GM18498 (cell line): Measurements from ENCODE around the gene HCK.

ENCODE experiments used
- ATAC-seq: cut with Tn5 transposase; IDR thresholded peaks from one replicate; pipeline ENCODE4 v1.9.1; 2021; ENCODE audit warnings: mild to moderate bottlenecking, moderate library complexity; ENCODE audit not compliant: unreplicated experiment

The HCK gene

DNA sequence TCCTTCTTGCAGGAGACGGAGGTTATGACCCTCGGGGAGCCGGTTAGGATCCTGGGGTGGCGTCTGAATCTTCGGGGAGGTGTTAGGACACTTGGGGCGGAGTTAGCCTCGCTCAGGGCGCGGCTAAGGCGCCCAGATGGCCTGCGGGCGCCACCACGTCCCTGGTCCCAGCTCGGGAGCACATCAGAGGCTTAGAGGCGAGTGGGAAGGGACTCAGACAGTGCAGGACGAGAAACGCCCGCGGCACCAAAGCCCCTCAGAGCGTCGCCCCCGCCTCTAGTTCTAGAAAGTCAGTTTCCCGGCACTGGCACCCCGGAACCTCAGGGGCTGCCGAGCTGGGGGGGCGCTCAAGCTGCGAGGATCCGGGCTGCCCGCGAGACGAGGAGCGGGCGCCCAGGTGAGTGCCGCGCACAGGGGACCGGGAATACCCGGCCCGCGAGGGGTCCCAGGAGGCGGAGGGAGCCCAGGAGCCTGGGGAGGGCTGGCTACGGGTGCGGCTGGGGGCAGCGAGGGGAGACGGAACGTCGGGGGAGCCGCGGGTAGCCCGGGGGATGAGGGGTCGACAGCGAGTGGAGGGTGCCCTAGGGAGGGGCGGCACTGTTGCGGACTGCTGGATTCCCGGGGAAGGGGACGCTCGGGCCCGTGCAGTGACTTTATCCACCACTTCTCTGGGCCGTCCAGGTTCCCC lies at the start of gene HCK:
Gene HCK, plus strand, starts transcription at position 153 of the 688 bp plus-strand sequence.
- no peak for ATAC-seq

DNA sequence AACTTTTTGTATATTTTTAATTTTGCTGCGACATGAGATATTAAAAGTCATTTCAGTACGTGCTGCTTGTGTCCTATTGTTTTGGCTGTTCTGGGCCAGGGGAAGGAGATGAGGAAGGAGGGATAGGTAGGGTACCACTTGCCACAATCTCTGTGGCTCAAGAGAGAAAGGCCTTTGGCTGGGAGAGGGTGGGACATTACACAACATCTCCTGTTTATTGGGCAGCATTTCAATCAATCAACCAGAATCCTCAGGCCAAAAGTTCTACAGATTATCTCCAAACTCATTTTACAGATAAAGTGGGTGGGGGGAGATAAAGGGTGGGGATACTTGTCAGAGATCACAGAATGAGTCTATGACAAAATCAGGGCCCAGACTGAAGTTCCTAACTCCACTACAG lies 48.7 kb upstream of the HCK start:
- no peak for ATAC-seq

DNA sequence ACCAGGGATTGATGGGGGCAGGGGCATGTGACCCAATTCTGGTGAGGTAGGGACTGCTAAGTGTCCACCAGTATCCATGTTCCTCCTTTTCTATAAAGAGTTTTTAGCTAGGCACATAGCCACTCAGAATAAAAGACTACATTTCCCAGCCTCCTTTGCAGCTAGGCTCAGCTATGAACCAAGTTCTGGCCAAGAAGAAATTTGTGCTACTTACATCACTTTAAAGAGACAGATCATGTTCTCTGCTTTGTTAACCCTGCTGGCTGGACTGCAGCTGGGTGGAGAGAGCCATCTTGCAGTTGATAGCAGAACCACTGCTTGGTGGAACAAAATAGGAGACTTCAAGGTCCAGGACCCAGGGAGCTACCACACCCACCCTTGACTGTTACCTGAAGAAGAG lies 47.1 kb upstream of the HCK start:
- no peak for ATAC-seq

DNA sequence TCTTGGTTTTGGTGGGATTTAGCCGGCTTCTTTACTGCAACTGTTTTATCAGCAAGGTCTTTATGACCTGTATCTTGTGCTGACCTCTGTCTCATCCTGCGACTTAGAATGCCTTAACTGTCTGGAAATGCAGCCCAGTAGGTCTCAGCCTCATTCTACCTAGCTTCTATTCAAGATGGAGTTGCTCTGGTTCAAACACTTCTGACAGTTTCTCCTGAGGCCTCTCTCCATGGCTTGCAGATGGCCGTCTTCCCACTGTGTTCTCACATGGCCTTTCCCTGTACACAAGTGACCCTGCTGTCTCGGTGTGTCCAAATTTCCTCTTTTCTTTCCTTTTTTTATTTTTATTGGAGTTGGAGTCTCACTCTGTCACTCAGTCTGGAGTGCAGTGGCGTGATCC lies 46.0 kb upstream of the HCK start:
- ATAC-seq = no peak

DNA sequence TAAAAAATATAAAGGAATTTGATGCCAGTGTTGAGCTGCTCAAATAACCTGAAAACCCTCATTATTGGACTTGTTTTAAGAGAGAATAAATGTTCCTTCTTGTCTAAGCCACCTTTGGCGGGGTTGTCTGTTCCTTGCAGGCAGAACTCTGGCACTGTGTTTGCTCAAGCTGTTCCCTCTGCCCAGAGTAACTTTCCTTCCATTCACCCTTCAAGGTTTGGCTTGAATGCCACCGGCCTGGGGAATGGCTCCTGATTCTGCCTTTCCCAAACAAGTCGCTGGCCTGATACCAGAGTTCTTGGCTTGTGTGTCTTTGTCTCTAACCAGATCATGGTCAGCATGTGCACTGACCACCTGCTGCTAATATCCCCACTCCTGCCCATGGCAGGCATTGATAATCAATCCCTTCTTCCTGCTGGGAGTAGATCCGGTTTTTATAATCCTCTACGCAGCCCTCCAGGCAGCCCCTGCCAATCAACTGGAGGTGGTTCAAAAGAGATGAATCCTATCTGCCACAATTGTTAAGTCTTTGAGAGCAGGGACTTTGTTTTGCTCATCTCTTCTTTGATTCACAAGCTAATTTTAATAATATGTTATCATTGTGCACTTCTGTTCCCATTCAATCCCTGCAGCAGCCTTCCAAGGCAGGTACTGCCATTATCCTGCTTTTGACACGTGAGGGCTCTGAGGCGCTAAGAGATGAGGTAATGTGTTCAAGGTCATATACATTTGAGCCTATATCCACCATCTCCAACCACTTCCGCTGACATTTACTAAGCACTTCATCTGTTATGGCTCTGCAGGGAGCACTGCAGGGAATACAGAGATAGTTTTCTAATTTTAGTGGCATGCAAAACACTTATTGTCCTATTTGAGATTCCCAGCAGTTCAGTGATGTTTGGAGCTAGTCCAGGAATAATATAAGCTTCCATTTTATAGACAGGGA lies 44.9 kb upstream of the HCK start:
- no peak for ATAC-seq

DNA sequence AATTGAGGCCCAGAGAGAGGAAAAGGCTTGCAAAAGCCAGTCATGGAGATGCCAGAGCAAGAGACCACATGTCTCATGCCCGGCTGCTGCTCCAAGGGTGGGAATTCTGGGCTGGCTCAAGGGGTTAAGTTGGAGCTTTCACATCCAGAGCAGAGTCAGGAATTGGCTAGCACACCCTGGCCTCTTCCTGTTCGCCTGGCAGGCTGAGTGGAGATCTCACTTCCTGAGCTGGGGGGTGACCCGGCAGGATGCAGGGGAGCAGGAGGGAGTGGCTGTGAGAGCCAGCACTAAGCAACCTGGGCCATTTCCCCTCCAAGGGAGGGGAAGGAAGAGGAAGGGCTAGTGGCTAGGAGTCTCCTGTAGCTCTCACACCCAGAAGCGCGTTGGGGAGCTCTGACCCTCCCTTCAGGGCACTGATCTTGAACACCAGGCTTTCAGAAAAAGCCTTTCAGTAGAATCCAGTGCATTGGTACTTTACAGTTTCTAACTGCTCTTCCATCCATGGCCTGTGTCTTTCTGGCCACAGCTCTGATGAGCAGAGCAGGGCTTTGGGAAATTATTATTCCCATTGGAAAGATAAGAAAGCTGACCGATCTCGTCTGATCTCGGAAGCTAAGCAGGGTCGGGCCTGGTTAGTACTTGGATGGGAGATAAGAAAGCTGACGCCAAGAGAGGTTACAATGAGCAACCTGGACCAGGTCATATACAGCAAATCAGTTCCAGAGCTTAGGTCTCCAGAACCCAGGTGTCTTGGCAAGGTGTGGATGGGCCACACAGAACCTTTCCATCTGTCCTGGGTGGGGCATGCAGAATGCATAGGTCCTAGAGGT lies 44.0 kb upstream of the HCK start:
- no peak for ATAC-seq

DNA sequence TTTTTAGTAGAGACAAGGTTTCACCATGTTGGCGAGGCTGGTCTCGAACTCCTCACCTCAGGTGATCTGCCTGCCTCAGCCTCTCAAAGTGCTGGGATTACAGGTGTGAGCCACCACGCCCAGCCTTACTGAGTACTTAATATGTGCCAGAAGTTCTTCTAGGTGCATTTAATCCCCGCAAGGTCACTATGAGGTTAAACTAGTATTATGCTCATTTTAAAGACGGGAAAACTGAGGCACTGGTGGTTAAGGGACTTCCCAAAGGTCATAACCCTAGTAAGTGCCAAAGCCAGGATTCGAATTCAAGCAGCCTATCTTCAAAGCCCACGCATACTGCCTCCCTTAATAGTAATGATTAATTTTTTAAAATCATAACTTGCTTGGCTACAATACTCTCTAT lies 42.5 kb upstream of the HCK start:
- no peak for ATAC-seq

DNA sequence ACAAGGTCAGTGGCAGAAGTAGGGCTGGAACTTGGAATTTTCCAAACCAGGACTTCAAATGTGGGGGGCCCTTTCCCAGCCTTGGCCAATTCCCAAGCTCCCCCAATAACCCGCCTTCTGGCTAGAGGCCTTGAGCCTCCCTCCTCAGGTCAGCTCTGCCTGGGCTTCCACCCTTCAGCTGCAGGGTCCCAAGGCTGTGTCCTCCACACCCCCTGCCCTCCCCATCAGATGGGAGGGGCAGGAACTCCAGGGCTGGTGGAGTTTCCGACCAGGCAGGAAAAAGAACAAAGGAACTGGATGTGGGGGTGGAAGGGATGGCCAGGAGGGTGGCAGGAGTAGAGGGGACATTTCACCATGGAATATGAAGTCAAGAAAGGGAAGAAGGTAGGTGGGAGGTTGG lies 41.9 kb upstream of the HCK start, which contains the start of gene CCM2L:
Gene CCM2L, plus strand, starts transcription at position 338 of the 400 bp plus-strand sequence. Its CDS starts 17 bp downstream, at position 355.
- ATAC-seq = no peak

DNA sequence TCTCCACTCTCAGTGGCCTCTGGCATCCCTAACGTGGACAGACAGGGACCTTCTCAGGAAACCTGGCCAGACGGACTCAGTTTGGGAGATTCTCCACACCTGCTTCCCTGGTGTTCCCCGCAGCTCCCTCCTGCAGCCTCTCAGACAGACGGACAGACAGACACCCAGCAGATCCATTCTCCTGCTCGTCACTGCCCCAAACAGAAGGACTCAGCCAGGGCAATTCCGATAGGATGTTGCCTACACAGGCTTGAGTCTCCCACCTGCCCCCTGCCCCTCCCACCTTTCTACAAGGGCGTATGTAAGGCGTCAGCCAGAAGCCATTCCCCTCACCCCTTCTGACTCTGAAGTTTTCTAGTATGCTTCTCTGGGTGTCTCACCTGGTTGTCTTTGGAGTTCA lies 41.4 kb upstream of the HCK start:
- ATAC-seq = no peak

DNA sequence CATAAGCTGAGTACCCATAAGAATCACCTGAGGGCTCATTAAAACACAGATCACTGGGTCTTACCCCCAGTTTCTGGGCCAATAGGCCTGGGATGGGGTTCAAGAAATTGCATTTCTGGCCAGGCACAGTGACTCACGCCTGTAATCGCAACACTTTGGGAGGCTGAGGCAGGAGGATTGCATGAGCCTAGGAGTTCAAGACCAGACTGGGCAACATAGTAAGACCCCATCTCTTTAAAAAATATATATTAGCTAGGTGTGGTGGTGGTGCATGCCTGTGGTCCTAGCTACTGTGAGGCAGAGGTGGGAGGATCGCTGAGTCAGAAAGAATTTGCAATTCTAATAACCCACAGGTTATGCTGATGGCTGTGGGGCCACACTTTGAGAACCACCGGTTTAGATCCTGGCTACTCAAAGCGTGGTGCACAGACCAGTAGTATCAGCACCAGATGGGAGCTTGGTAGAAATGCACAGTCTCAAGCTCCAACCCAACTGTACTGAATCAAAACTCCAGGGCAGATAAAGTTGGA lies 39.8 kb upstream of the HCK start:
- ATAC-seq = no peak

DNA sequence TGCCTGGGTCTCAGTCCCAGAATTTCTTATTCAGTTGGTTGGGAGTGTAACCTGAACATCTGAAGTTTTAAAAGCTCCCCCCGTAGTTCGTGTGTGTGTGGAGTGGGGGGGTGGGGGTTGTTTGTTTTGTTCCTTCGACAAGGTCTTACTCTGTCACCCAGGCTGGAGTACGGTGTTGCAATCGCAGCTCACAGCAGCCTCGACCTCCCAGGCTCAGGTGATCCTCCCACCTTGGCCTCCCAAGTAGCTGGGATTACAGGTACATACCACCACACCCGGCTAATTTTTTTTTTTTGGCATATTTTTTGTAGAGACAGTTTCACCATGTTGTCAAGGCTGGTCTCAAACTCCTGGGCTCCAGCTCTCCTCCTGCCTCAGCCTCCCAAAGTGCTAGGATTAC lies 38.7 kb upstream of the HCK start:
- no peak for ATAC-seq

DNA sequence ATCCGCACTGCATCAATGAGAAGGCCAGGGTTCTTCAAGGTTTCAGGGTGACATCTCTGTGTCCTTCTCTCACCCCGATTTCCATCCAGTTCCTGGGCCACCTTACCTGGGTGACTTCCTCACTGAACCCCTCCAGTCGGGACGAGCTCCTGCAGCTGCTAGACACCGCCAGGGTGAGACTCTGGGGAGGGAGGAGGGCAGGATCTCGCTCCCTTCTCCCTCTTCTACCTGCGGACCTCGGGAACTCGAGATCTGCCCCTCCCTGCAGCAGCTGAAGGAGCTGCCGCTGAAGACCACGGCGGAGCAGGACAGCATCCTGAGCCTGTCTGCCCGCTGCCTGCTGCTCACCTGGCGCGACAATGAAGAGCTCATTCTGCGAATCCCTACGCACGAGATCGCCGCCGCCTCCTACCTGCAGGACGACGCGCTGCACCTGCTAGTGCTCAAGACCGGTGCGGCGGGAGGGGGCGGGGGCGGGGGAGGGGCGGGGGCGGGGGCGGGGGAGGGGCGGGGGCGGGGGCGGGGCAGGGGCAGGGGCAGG lies 34.3 kb upstream of the HCK start:
- no peak for ATAC-seq

DNA sequence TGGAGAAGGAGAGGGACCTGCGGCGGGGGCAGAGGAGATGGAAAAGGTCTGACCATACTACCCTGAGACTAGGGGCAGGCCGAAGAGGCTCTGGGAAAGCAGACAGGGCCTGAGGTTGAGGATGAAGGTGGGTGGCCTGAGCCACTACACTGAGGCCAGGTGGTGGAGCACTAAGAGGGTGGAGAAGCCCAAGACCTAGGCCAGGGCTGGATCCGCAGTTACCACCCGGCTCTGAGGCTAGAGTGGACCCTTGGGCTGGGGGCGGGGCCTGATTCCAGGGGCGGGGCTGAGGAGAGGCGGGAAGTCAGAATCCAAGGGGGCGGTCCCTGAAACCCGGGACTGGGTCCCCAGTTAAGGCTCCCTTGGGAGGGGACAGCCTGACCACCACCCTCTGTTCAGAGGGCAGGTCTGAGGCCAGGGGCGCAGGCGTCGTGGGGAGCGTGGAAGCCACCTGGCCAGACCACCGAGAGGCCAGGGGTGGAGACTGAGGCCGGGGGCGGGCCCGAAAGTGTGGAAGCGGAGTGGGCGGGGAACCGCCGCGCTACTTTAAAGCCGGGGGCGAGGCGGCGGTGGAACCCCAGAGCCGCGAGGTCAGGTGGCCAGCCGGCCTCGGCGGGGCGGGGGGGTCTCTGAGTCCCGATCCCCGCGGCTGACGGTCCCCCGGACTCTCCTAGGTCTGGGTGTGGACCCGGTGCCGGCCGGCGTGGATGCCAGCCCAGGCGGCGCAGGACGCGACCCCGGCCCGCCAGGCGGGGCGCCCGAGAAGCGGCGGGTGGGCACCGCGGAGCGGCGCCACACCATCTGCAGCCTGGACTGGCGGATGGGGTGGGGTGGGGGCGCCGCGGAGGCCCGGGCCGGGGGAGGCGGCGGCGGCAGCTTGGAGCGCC lies 33.5 kb upstream of the HCK start:
- ATAC-seq = no peak

DNA sequence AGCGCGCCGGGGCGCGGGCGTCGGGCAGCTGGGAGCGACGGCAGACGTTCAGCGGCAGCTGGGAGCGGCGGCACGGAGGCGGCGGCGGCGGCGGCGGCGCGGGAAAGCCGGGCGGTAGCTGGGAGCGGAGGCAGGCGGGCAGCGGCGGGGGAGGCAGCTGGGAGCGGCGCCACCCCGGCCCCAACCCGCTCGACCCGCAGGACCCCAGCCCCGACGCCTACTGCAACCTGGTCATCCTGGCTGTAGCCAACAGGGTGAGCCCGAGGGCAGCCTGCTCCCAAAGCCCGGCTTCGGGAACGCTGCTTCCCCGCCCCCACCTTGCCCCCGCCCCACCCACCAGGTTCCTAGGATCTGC lies 32.9 kb upstream of the HCK start:
- no peak for ATAC-seq

DNA sequence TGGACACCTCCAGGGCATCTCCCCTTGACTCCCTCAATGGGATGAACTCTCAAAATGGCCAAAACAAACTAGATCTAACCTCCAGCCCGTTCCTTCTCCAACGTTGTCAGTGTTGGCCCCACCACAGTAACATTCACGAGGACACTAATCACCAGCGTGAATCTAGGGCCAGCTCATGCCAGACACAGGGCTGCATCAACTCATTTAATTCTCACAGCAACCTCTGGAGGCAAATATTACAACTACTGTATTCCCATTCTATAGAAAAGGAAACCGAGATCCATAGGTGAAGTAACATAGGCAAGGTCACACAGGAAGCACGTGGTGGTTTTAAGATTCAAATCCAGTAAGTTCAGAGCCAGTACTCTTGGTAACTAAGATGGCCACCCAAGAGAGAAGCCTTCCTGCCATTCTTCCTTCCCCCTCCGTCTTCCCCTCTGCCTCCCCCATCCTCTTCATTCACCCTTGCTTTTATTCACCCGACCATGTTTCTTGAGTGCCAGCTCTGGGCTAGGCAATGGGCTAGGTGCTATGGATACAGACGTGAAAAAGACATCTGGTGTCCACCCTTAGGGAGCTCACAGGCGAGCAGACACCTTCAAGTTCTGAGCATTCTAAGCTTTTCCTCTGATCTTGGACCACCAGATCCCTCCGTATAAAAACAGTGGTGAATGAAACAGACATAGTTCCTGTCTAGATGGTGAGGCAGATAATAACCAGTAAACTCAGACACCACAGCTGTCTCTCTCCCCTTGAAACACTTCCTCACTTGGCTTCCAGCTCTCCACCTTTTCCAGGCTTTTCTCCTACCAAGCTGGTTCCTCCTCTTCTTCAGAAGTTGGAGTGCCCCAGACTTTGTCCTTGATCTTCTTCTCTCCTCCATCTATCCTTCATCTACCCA lies 32.2 kb upstream of the HCK start:
- ATAC-seq = no peak

DNA sequence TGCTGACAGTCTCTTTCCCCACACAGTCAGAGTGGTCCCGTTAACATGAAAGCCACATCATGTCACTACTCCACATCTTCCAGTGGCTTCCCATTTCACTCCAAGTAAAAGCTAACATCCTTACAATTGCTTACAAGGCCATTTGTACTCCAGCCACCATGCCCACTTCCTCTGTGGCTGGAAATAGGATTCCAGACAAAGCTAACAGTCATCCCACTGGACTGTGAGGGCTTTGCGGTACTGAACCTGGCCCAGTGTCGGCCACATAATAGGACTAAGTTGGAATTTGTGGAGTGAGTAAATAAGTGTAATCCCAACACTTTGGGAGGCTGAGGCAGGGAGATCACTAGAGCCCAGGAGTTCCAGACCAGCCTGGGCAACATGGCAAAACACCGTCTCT lies 31.0 kb upstream of the HCK start:
- ATAC-seq = no peak

DNA sequence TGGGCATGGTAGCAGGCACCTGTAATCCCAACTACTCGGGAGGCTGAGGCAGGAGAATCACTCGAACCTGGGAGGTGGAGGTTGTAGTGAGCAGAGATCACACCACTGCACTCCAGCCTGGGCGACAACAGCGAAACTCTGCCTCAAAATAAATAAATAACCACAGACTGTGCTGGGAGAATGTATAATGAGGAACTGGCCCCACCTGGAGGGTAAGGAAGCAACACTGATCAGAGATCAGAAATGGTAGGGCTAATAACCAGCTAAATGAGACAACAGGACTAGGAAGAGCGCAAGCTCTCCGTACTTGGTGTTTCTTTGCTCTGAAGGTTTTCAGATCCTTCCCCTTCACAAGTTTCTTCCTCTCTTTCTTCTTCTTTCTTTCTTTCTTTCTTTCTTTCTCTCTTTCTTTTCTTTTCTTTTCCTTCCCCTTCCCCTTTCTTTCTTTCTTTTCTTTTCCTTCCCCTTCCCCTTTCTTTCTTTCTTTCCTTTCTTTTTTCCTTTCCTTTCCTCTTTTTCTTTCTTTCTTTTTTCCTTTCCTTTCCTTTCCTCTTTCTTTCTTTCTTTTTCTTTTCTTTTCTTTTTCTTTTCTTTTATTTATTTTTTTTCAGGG lies 27.3 kb upstream of the HCK start:
- no peak for ATAC-seq

DNA sequence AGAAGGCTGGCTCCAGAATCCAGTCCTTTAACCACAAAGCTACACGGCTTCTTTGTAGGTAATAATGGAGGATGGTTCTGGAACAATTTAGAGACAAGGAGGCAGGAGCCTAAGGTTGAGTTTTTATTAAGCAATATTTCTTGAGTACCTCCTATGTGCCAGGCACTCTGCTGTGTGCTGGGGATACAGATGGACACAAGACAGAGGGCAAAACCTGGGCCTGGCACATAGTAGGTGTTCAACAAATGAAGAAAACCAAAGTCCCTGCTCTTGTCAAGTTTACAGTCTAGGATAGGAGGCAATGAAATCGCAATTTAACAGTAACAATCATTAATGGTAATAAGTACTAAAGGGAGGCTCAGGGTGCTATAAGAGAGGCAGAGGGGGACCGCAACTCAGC lies 24.4 kb upstream of the HCK start:
- no peak for ATAC-seq
